Naive B cell (primary cell): Measurements from ENCODE around the gene GPATCH1. TPM values are rescaled to one million over a fixed set of nuclear protein-coding genes. Genes with fewer than 3 reads are reported as not detected.
"Not testable (repeated sequence)": the region's sequence is repeated elsewhere in the genome, so short reads cannot be mapped to it uniquely, and the experiment has no call there.

Source experiments
- ATAC-seq, 2 donors: fragments of 150-1000 bp; cut with Tn5 transposase; 2 replicates each; pipeline ENCODE4 v1.10.0; 2021; ENCODE audit warnings: low read depth in 2 of 2, mild to moderate bottlenecking in 2 of 2, moderate library complexity in 2 of 2
- DNase-seq: peaks from one replicate; pipeline ENCODE4 v3.0.0; 2022
- H3K27ac Mint-ChIP-seq, 6 donors: one replicate each; pipeline ENCODE4 v1.8.0; 2020 to 2022; ENCODE audit warnings: mild to moderate bottlenecking in 6 of 6, mixed read lengths in 6 of 6, moderate library complexity in 5 of 6, inconsistent platforms in 2 of 6
- H3K27me3 Mint-ChIP-seq, 3 donors: one replicate each; pipeline ENCODE4 v1.8.0; 2021 to 2022; ENCODE audit warnings: mixed read lengths in 3 of 3, mild to moderate bottlenecking in 1 of 3
- H3K36me3 Mint-ChIP-seq, 2 donors: one replicate each; pipeline ENCODE4 v1.8.0; 2020 to 2022; ENCODE audit warnings: mixed read lengths in 2 of 2, inconsistent platforms in 1 of 2, mild to moderate bottlenecking in 1 of 2
- H3K4me1 Mint-ChIP-seq, 3 donors: one replicate each; pipeline ENCODE4 v1.8.0; 2020 to 2022; ENCODE audit warnings: mixed read lengths in 3 of 3, inconsistent platforms in 1 of 3, mild to moderate bottlenecking in 1 of 3, moderate library complexity in 1 of 3
- H3K4me3 Mint-ChIP-seq, 8 donors: one replicate each; pipeline ENCODE4 v1.8.0; 2020 to 2022; ENCODE audit warnings: mild to moderate bottlenecking in 8 of 8, mixed read lengths in 8 of 8, moderate library complexity in 8 of 8, inconsistent platforms in 2 of 8
- H3K9me3 Mint-ChIP-seq, 7 donors: one replicate each; pipeline ENCODE4 v1.8.0; 2020 to 2022; ENCODE audit warnings: mixed read lengths in 7 of 7, mild to moderate bottlenecking in 5 of 7, inconsistent platforms in 2 of 7, moderate library complexity in 1 of 7
- polyA plus RNA-seq, 6 donors: library from polyadenylated mRNA; unstranded; fragments of 300-500 nt; fragmentation: Illumina TruSeq; gene quantifications; one replicate each; pipeline ENCODE4 v1.2.3, GENCODE V29; 2021; ENCODE audit warnings: low read depth in 6 of 6

GPATCH1 gene
- polyA plus RNA-seq, 6 donors from 2014 or later: 1.5 to 8.1 (median 5.1) TPM

DNA sequence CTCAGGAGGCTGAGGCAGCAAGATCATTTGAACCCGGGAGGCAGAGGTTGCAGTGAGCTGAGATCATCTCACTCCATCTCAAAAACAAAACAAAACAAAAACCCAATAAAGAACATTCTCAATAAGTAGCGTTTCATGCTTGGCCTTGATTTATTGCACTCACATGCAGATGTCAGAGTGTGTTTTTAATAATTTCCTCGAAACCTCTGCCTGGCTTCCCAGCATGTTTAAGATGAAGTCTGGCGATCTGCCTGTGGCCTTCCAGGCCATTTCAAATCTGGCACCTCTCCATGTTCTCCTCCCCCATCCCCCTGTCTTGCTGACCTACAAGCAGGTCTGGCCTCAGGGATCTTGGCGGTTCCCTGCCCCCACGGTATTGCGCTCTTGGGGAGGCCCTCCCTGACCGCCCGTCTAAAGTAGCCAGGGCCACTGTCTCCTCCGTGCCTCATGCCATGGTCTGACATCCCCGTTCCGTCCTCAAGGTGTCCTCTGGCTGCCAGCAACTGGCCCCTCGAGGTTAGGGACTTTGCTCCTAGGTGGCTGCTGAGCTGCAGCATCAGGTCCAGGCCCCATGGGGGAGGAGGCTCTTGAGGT lies 52.6 kb downstream of the GPATCH1 start:
- ATAC-seq: no peak
- peak overlapping the region in 1 of 6 donors; percentile 57 for H3K27ac Mint-ChIP-seq
- H3K27me3 Mint-ChIP-seq: peaks cover 3 to 15% (median 8%) of the 10 kb centered on the region in 3 donors

DNA sequence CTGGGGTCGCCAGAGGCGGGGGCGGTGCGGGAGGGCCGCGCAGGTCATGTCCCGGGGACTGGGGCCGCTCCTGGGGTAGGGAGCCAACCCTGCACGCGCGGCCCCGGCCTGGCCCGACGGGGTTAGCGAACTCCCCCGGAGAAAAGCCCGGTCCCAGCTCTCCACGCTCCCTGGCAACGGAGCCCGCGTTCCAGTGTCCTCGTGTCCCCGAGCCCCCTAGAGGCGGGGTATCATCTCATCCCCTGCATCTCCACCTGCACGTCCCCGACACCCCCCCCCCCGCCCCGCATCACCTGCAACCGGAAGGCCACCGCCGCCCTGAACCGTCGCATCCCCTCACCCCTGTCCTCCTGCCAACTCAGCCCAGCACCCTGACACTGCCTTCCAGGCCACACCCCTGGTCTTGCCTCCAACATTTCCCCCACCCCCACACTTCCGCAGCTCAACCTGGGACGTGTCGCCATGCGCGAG lies 53.6 kb downstream of the GPATCH1 start:
- H3K27ac Mint-ChIP-seq: no peak overlapping the region
- peaks cover 3 to 5% (median 5%) of the 10 kb centered on the region in 3 donors for H3K4me1 Mint-ChIP-seq
- peaks cover 3 to 22% (median 19%) of the 10 kb centered on the region in 3 donors for H3K27me3 Mint-ChIP-seq
- ATAC-seq: peak in 1 of 2 donors; percentile 63
- peaks cover 8 to 9% of the 10 kb centered on the region in 2 donors for H3K36me3 Mint-ChIP-seq
- no peak for DNase-seq
- peak overlapping the region in 2 of 8 donors; percentile 15 to 22 for H3K4me3 Mint-ChIP-seq
- peaks cover 0 to 3% (median 0%) of the 10 kb centered on the region in 7 donors for H3K9me3 Mint-ChIP-seq

More for the DNA sequence above, 52.6 kb downstream of the GPATCH1 start:
- Mint-ChIP-seq H3K4me3 (no peak overlapping the region), H3K36me3 (peaks cover 8 to 12% of the 10 kb centered on the region in 2 donors), H3K9me3 (peaks cover 0 to 3% (median 0%) of the 10 kb centered on the region in 7 donors), H3K4me1 (peaks cover 3 to 5% (median 5%) of the 10 kb centered on the region in 3 donors)
- DNase-seq: no peak

DNA sequence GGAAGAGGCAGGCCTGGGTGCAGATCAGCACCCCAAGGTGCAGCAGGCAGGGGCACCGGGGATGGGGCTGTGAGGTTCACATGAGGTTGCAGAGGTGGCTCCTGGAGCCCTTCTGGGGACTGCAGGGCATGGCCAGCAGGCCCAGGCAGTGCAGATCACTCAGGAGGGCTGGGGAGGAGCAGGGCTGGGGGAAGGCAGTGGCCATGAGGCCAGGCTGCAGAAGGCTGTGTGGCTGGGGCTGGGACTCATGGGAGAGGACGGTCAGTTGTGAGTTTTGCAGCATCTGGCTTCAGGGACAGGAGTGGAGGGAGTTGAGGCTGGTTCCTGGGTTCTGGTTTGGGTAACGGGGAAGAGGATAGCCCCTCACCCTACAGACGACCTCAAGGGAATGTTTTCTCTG lies 58.2 kb downstream of the GPATCH1 start:
- H3K36me3 Mint-ChIP-seq: no peaks in the 10 kb centered on the region
- peaks cover 0 to 3% (median 0%) of the 10 kb centered on the region in 7 donors for H3K9me3 Mint-ChIP-seq
- peaks cover 3 to 36% (median 33%) of the 10 kb centered on the region in 3 donors for H3K27me3 Mint-ChIP-seq
- H3K4me1 Mint-ChIP-seq: peaks cover 8 to 11% (median 8%) of the 10 kb centered on the region in 3 donors
- DNase-seq: no peak
- no peak overlapping the region for H3K27ac Mint-ChIP-seq
- no peak for ATAC-seq
- H3K4me3 Mint-ChIP-seq: no peak overlapping the region

DNA sequence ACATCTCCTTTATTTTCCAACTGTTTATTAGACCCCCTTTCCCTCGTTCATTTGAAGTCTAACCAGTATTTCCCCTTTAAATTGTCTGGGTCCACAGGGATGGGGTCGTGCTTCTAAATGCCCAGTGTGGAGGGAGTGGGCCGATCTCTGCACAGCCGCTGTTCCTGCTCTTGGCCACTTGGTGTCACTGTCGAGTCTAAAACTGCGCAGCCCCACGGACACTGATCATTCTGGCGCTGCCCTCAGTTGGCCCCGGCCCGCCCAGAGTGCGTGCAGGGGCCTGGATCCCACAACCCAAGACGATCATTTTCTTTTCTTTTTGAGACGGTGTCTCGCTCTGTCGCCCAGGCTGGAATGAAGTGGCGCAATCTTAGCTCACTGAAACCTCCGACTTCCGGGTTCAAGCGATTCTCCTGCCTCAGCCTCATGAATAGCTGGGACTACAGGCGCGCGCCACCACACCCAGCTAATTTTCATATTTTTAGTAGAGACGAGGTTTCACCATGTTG lies 63.0 kb downstream of the GPATCH1 start:
- Mint-ChIP-seq H3K4me1 (peaks cover 4 to 6% (median 6%) of the 10 kb centered on the region in 3 donors), H3K27me3 (peaks cover 0 to 21% (median 17%) of the 10 kb centered on the region in 3 donors), H3K36me3 (no peaks in the 10 kb centered on the region), H3K27ac (no peak overlapping the region), H3K4me3 (peak overlapping the region in 2 of 8 donors; percentile 10 to 12), H3K9me3 (no peaks in the 10 kb centered on the region)
- ATAC-seq: peak; percentile 81 to 89
- peak; percentile 49 for DNase-seq

DNA sequence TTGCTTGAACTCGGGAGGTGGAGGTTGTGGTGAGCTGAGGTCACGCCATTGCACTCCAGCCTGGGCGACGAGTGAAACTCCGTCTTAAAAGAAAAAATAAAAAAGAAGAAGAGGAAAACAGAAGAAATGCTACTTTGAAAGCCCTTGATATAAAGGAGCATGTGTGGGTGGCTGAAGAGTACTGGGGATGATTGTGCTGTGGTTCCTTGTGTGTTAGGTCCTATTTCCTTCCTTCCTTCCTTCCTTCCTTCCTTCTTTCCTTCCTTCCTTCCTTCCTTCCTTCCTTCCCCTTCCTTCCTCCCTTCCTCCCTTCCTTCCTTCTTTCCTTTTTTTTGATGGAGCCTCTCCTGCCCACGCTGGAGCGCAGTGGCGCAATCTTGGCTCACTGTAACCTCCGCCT lies 65.2 kb downstream of the GPATCH1 start:
- no peak overlapping the region for H3K27ac Mint-ChIP-seq
- H3K27me3 Mint-ChIP-seq: peaks cover 0 to 13% (median 13%) of the 10 kb centered on the region in 3 donors
- H3K4me3 Mint-ChIP-seq: peak overlapping the region in 1 of 8 donors; percentile 6
- H3K36me3 Mint-ChIP-seq: no peaks in the 10 kb centered on the region
- DNase-seq (no peak), ATAC-seq (no peak)
- H3K9me3 Mint-ChIP-seq: no peaks in the 10 kb centered on the region
- peaks cover 4 to 6% (median 6%) of the 10 kb centered on the region in 3 donors for H3K4me1 Mint-ChIP-seq

DNA sequence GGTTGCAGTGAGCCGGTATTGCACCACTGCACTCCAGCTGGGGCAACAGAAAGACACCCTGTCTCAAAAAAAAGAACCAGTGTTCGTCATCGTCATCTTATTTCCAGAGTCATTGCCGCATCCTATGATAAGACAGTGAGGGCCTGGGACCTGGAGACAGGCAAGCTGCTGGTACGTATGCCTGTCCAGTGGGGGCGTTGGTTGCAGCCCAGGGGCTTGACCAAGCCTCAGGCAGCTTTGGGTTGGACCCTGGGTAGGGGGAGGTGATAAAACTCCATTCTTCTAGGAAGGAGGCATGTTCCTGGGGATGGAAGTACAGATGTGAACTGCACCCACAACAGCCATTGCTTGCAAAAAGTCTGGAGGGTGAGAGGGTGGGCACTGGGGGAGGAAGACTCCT lies 66.6 kb downstream of the GPATCH1 start:
- peaks cover 0 to under 1% (median 0%) of the 10 kb centered on the region in 3 donors for H3K27me3 Mint-ChIP-seq
- H3K4me1 Mint-ChIP-seq: peaks cover 4 to 6% (median 6%) of the 10 kb centered on the region in 3 donors
- ATAC-seq: no peak
- DNase-seq: no peak
- peak overlapping the region in 1 of 8 donors; percentile 57 for H3K4me3 Mint-ChIP-seq
- no peaks in the 10 kb centered on the region for H3K9me3 Mint-ChIP-seq
- no peak overlapping the region for H3K27ac Mint-ChIP-seq
- H3K36me3 Mint-ChIP-seq: no peaks in the 10 kb centered on the region

DNA sequence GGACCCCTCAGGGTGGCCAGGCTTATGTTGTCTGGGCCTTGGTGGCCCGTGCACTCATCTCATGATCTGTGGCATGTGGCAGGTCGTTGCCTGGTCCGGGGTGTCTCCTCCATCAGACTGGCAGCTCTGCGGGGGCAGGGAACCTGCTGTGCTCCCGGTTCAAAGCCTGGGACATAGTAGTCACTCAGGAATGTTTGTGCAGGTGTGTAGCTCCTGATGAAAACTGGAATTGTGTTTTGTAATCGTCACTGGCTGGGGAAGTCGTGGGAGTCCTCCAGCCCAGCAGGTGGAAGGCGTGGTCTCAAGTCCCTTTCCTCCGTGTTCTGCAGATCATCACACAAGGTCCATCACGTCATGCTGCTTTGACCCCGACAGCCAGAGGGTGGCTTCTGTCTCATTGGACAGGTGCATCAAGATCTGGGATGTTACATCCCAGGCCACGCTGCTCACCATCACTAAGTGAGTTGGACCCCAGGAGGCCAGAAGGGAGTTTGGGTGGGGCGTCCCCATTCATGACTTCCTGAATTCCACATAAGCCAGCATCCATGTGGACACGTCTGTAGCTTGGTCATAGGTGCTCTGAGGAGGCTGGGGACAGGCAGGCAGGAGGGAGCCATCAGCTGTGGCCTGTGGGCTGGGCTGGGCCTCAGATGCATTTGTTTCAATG lies 70.0 kb downstream of the GPATCH1 start:
- Mint-ChIP-seq H3K9me3 (no peaks in the 10 kb centered on the region), H3K27ac (peak overlapping the region in 1 of 6 donors; percentile 52), H3K4me3 (no peak overlapping the region), H3K36me3 (no peaks in the 10 kb centered on the region), H3K4me1 (no peaks in the 10 kb centered on the region), H3K27me3 (peaks cover 0 to 6% (median 4%) of the 10 kb centered on the region in 3 donors)
- no peak for ATAC-seq
- DNase-seq: no peak

DNA sequence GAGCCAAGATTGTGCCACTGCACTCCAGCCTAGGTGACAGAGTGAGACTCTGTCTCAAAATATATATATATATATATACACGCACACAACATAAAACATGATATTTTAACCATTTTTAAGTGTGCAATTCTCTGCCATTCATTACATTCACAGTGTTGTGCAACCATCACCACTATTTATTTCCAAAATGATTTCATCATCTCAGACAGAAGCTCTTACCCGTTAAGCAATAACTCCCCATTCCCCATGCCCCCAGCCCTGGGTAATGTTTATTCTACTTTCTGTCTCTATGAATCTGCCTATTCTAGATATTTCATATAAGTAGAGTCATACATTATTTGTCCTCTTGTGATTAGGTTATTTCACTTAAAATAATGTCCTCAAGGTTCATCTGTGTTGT lies 71.2 kb downstream of the GPATCH1 start:
- Mint-ChIP-seq H3K36me3 (no peaks in the 10 kb centered on the region), H3K27me3 (peaks cover 0 to 6% (median 4%) of the 10 kb centered on the region in 3 donors), H3K4me3 (no peak overlapping the region), H3K4me1 (no peaks in the 10 kb centered on the region), H3K27ac (no peak overlapping the region), H3K9me3 (no peaks in the 10 kb centered on the region)
- ATAC-seq (no peak), DNase-seq (no peak)

DNA sequence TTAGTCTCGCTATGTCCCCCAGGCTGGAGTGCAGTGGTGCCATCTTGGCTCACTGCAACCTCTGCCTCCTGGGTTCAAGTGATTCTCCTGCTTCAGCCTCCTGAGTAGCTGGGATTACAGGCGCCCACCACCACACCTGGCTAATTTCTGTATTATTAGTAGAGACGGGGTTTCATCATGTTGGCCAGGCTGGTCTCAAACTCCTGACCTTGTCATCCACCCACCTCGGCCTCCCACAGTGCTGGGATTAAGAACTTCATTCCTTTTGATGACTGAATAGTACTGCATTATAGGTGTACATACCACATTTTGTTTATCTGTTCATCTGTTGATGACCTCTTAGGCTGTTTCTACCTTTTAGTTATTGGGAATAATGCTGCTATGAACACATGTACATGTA lies 71.6 kb downstream of the GPATCH1 start:
- not testable (repeated sequence) for DNase-seq, H3K4me3 Mint-ChIP-seq, H3K4me1 Mint-ChIP-seq, H3K36me3 Mint-ChIP-seq, ATAC-seq, H3K27me3 Mint-ChIP-seq, H3K9me3 Mint-ChIP-seq
- peak overlapping the region in 1 of 6 donors; percentile 22 for H3K27ac Mint-ChIP-seq

DNA sequence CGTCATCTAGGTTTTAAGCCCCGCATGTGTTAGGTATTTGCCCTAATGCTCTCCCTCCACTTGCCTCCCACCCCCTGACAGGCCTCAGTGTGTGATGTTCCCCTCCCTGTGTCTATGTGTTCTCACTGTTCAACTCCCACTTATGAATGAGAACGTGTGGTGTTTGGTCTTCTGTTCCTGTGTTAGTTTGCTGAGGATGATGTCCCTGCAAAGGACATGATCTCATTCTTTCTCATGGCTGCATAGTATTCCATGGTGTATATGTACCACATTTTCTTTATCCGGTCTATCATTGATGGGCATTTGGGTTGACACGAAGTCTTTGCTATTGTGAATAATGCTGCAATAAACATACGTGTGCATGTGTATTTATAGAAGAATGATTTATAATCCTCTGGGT lies 73.3 kb downstream of the GPATCH1 start:
- H3K4me1 Mint-ChIP-seq, H3K4me3 Mint-ChIP-seq, H3K27ac Mint-ChIP-seq, H3K36me3 Mint-ChIP-seq, H3K27me3 Mint-ChIP-seq, H3K9me3 Mint-ChIP-seq, DNase-seq, ATAC-seq: not testable (repeated sequence)

DNA sequence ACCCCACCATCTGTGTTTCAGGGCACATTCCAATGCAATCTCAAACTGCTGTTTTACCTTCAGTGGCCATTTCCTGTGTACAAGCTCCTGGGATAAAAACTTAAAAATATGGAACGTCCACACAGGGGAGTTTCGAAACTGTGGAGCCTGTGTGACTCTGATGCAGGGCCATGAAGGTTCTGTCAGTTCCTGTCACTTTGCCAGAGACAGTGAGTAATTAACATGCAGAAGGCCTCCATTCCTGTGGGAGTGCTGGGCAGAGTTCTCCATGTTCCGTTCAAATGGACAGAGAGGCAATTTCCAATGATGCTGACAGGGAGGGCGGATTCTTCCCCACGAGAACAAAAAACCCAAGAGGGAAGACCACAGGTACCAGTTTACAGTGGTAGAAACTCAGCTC lies 75.4 kb downstream of the GPATCH1 start:
- Mint-ChIP-seq H3K4me3 (no peak overlapping the region), H3K9me3 (no peaks in the 10 kb centered on the region), H3K27me3 (peaks cover 0 to 6% (median 4%) of the 10 kb centered on the region in 3 donors), H3K27ac (peak overlapping the region in 2 of 6 donors; percentile 16 to 86), H3K36me3 (no peaks in the 10 kb centered on the region), H3K4me1 (peaks cover 4 to 14% (median 11%) of the 10 kb centered on the region in 3 donors)
- no peak for DNase-seq
- no peak for ATAC-seq

DNA sequence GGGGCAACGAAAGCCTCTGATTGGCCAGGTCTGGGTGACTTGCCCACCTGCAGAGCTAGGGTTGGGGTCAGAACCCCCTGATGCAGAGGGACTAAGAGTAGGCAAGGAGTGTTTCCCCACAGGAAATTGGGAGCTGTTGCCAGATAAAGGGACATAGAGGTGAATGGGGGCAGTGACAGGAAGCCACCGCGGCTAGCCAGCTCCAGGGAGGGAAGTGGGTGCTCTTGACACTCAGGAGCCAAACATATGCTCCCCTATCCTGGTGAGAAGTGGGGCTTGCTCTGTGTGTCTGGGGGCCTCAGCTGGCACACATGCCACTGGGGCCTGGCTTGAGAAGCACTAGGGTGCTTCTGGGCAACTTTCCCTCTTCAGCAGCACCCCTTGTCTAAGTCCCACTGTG lies 76.9 kb downstream of the GPATCH1 start:
- H3K27me3 Mint-ChIP-seq: peaks cover 0 to 6% (median 4%) of the 10 kb centered on the region in 3 donors
- H3K9me3 Mint-ChIP-seq: no peaks in the 10 kb centered on the region
- peak overlapping the region in 1 of 8 donors; percentile 55 for H3K4me3 Mint-ChIP-seq
- DNase-seq: no peak
- no peak overlapping the region for H3K27ac Mint-ChIP-seq
- peaks cover 4 to 16% (median 11%) of the 10 kb centered on the region in 3 donors for H3K4me1 Mint-ChIP-seq
- H3K36me3 Mint-ChIP-seq: no peaks in the 10 kb centered on the region
- no peak for ATAC-seq

DNA sequence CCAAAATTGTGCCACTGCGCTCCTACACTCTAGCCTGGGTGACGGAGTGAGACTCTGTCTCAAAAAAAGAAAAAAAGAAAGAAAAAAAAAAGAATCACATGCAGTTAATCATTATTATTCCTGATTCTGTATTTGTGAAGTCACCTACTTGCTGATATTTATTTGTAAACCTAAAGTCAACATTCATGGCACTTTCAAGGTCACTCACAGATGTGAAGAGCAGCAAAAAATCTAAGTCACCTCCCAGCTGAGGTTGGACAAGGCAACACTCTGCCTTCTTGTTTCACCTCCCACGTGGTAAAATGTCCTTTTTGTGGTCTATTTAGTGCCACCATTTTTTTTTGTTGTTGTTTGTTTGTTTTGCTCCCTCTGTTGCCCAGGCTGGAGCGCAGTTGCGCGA lies 77.4 kb downstream of the GPATCH1 start:
- Mint-ChIP-seq H3K36me3 (no peaks in the 10 kb centered on the region), H3K9me3 (no peaks in the 10 kb centered on the region), H3K27ac (no peak overlapping the region), H3K4me3 (peak overlapping the region in 1 of 8 donors; percentile 55), H3K27me3 (peaks cover 0 to 6% (median 4%) of the 10 kb centered on the region in 3 donors), H3K4me1 (peaks cover 4 to 16% (median 11%) of the 10 kb centered on the region in 3 donors)
- ATAC-seq (no peak), DNase-seq (no peak)
